BLaER1 treated with 17β-estradiol and CSF1 and Interleukin-3, amounts not matched to agents 10 nM and 100 nM (cell line): ENCODE data around the gene MYO5A.
A peak's percentile ranks its signal among the peaks of the same experiment; 100 is the strongest.

Source experiments
- H3K27ac ChIP-seq, 11 experiments: shearing (Covaris generic); formaldehyde crosslinking; 2 replicates each; pipeline ENCODE4 v1.8.1; 2022
- H3K27me3 ChIP-seq, 11 experiments: shearing (Covaris generic); formaldehyde crosslinking; 2 replicates each; pipeline ENCODE4 v1.8.1; 2022
- H3K36me3 ChIP-seq, 11 experiments: shearing (Covaris generic); formaldehyde crosslinking; 2 replicates each; pipeline ENCODE4 v1.8.1; 2022
- H3K4me1 ChIP-seq, 10 experiments: shearing (Covaris generic); formaldehyde crosslinking; 2 replicates each; pipeline ENCODE4 v1.8.1; 2022
- H3K4me2 ChIP-seq, 11 experiments: shearing (Covaris generic); formaldehyde crosslinking; 2 replicates each; pipeline ENCODE4 v1.8.1; 2022
- H3K4me3 ChIP-seq, 10 experiments: shearing (Covaris generic); formaldehyde crosslinking; 2 replicates each; pipeline ENCODE4 v1.8.1; 2022
- H3K9ac ChIP-seq, 11 experiments: shearing (Covaris generic); formaldehyde crosslinking; 2 replicates each; pipeline ENCODE4 v1.8.1; 2022
- H3K9me3 ChIP-seq, 11 experiments: shearing (Covaris generic); formaldehyde crosslinking; replicated peaks in 1 of 11; 2 replicates each; pipeline ENCODE4 v1.8.1; 2022
- H4K20me1 ChIP-seq, 11 experiments: shearing (Covaris generic); formaldehyde crosslinking; 2 replicates each; pipeline ENCODE4 v1.8.1; 2022
- Cebpa-rat ChIP-seq, 11 experiments: shearing (Covaris generic); IDR thresholded peaks; 2 replicates each; pipeline ENCODE4 v1.8.1; 2022

The MYO5A gene

GRCh38 chr15:52357949-52358348, 170.7 kb downstream of the MYO5A start:
- Histone ChIP-seq H3K4me1 (peaks cover 0 to 20% (median 0%) of the 10 kb centered on the region in 10 experiments; a peak in 6 of 20 replicates), H3K9ac (no peak overlapping the region), H4K20me1 (no peaks in the 10 kb centered on the region), H3K4me3 (no peak overlapping the region), H3K9me3 (no peaks in the 10 kb centered on the region), H3K4me2 (no peak overlapping the region), H3K36me3 (peaks cover 44 to 80% (median 61%) of the 10 kb centered on the region in 11 experiments), H3K27ac (no peak overlapping the region), H3K27me3 (no peaks in the 10 kb centered on the region)
- no peak for TF ChIP-seq Cebpa-rat (IDR thresholded peaks at IDR 0.05)

- peaks cover 0 to 8% (median 0%) of the 10 kb centered on the region in 10 experiments; a peak in 2 of 20 replicates for H3K4me1 ChIP-seq
- no peaks in the 10 kb centered on the region for H4K20me1 ChIP-seq
- H3K27ac ChIP-seq, result no peak overlapping the region
- no peak overlapping the region for H3K4me2 ChIP-seq
- TF ChIP-seq Cebpa-rat (IDR thresholded peaks at IDR 0.05), result no peak
- H3K27me3 ChIP-seq, result no peaks in the 10 kb centered on the region
- no peaks in the 10 kb centered on the region for H3K9me3 ChIP-seq
- H3K9ac ChIP-seq, result no peak overlapping the region
- no peak overlapping the region for H3K4me3 ChIP-seq
- H3K36me3 ChIP-seq, result peaks cover 50 to 75% (median 63%) of the 10 kb centered on the region in 11 experiments
These were observed 176.6 kb downstream of the MYO5A start for GRCh38 chr15:52352086-52352485.

DNA sequence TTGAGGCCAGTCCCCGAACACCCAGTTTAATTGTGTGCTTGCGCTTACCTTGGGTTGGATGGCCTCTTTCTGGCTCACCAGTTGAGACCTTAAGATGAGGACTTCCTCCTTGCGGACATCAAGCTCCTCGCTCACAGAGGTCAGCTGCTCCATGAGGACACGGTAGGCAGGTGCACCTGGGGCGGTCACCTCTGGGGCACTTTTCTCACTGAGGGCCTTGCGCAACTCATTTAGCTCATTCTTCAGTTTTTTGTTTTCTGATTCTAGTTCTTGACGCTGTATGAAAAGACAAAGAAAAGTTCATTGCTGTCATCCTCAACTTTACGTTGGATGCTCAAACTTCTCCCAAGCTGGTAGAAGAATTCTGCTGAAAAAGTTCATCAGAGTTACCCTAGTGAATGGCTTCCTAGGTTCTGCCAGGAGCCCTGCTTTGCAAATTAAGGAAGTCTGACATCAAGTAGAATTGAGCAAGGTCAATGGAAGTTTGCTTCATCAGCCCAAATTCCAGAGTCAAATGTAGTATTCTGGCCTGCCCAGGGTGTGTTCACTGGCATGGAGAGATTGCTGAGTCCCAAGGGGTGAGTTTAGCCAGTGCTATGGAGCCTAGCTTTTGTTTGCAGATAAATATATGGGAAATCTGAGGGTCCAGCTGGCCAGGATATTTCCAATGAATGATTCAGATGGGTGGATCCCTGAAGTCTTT, 177.3 kb downstream of the MYO5A start:
- no peaks in the 10 kb centered on the region for H3K27me3 ChIP-seq
- no peak overlapping the region for H3K27ac ChIP-seq
- H4K20me1 ChIP-seq, result no peaks in the 10 kb centered on the region
- no peak overlapping the region for H3K9ac ChIP-seq
- H3K4me3 ChIP-seq, result no peak overlapping the region
- no peak overlapping the region for H3K4me2 ChIP-seq
- peak in 6 of 11 experiments; percentile 14 to 57 (median 32); a peak in 4 of 22 replicates for TF ChIP-seq Cebpa-rat (IDR thresholded peaks at IDR 0.05)
- H3K9me3 ChIP-seq, result no peaks in the 10 kb centered on the region
- H3K36me3 ChIP-seq, result peaks cover 52 to 80% (median 64%) of the 10 kb centered on the region in 11 experiments
- peaks cover 0 to 8% (median 0%) of the 10 kb centered on the region in 10 experiments; a peak in 2 of 20 replicates for H3K4me1 ChIP-seq

- Histone ChIP-seq H3K9me3 (no peaks in the 10 kb centered on the region), H4K20me1 (no peaks in the 10 kb centered on the region), H3K4me3 (no peak overlapping the region), H3K9ac (no peak overlapping the region), H3K27ac (no peak overlapping the region), H3K4me1 (peaks cover 0 to 8% (median 0%) of the 10 kb centered on the region in 10 experiments; a peak in 2 of 20 replicates), H3K4me2 (no peak overlapping the region), H3K36me3 (peaks cover 61 to 87% (median 73%) of the 10 kb centered on the region in 11 experiments), H3K27me3 (no peaks in the 10 kb centered on the region)
- TF ChIP-seq Cebpa-rat (IDR thresholded peaks at IDR 0.05), result no peak
These were observed 178.3 kb downstream of the MYO5A start for GRCh38 chr15:52350423-52350822.

DNA sequence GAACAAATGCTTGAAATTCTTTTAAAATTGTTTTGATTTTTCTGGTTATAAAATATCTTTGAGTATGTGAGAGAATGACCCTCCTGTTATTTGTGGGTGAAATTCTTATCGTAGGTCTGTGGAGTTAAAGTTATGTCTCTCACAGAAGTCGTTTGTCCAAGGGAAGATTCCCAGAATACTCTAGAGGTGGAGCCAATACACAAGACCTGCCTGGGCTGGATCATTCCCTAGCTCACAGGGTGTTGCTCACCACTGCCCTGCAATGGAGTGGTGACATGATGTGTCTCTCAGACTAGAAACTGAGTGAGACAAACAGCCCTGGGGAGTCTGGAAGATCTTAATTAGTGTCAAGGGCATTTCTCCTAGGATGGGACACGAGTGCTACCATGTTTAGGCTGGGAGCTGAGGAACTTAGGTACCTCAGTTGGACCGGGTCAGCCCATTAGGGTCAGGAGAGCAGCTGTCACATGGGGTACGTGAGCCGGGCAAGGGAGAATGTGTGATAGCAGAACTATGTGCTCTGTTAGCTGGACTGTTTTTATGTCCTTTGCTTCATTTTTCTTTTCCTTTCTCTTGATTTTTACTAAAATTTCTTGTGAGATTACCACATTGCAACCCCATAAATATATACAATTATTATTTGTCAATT, 179.5 kb downstream of the MYO5A start:
- no peak overlapping the region for H3K4me2 ChIP-seq
- H3K27ac ChIP-seq, result no peak overlapping the region
- TF ChIP-seq Cebpa-rat (IDR thresholded peaks at IDR 0.05), result no peak
- peaks cover 0 to 8% (median 0%) of the 10 kb centered on the region in 10 experiments; a peak in 2 of 20 replicates for H3K4me1 ChIP-seq
- H3K27me3 ChIP-seq, result no peaks in the 10 kb centered on the region
- no peak overlapping the region for H3K9ac ChIP-seq
- no peaks in the 10 kb centered on the region for H3K9me3 ChIP-seq
- no peak overlapping the region for H3K4me3 ChIP-seq
- H4K20me1 ChIP-seq, result no peaks in the 10 kb centered on the region
- H3K36me3 ChIP-seq, result peaks cover 72 to 88% (median 78%) of the 10 kb centered on the region in 11 experiments

DNA sequence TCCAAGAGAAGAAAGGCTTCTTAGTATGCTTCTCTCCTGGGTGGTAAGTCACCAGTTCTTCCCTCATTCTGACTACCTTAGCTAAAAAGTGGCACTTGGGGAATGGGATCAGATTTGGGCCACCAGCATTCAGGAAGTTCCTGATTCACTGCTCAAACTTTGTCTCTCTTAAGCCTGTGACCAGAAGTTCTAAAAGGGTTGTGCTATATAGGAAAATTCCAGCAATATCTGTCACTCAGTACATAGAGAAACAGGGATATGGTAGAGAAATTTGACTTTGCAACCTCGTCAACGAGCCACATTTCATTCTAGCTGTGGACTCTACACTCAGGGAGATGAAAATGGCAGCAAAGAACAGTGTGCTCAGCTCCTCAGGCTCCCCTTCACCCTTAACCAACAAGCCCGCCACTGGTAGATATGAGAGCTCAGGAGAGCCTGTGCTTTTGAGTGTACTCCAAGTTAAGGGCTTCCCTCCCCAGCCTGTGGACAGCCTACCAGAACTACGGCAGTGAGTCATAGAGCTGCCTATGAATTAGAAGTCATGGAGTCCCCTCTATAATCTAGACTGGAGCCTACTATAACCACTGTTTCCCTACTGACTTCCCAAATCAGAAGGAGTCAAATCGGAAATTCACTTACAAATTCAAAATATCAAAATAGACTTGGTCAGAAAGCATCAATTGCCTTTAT, 180.5 kb downstream of the MYO5A start:
- Histone ChIP-seq H3K4me3 (no peak overlapping the region), H3K9me3 (no peaks in the 10 kb centered on the region), H3K4me1 (peaks cover 0 to 8% (median 0%) of the 10 kb centered on the region in 10 experiments; a peak in 2 of 20 replicates), H3K27me3 (no peaks in the 10 kb centered on the region), H3K27ac (no peak overlapping the region), H4K20me1 (no peaks in the 10 kb centered on the region; a peak in 1 of 22 replicates), H3K9ac (no peak overlapping the region), H3K4me2 (no peak overlapping the region), H3K36me3 (peaks cover 67 to 86% (median 70%) of the 10 kb centered on the region in 11 experiments)
- TF ChIP-seq Cebpa-rat (IDR thresholded peaks at IDR 0.05), result no peak

DNA sequence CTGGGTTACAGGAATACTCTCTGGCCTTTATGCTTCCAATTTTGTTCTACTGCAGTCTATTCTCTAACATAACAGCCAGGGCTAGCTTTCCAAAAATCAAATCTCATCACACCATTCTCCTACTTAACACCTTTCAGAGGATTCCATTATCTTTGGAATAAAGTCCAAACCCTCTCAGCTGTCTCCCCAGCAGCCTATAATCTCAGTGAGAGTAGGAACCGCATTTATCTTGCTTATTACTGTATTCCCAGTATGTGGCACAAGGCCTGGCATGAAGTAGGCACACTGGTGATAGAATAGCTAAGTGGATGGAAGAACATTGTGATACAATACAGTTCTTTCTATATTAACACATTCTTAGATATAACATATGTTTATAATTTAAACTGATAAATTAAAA, 184.1 kb downstream of the MYO5A start:
- peaks cover 38 to 81% (median 44%) of the 10 kb centered on the region in 11 experiments for H3K36me3 ChIP-seq
- H3K4me3 ChIP-seq, result no peak overlapping the region
- no peak overlapping the region for H3K9ac ChIP-seq
- no peaks in the 10 kb centered on the region; a peak in 1 of 22 replicates for H4K20me1 ChIP-seq
- no peaks in the 10 kb centered on the region for H3K9me3 ChIP-seq
- TF ChIP-seq Cebpa-rat (IDR thresholded peaks at IDR 0.05), result no peak
- no peak overlapping the region for H3K4me2 ChIP-seq
- no peak overlapping the region for H3K27ac ChIP-seq
- 0 out of 20 replicates have a peak, but pooled peaks cover 0 to 3% (median 0%) of the 10 kb centered on the region in 10 experiments for H3K4me1 ChIP-seq
- no peaks in the 10 kb centered on the region for H3K27me3 ChIP-seq

- Histone ChIP-seq H3K9me3 (no peaks in the 10 kb centered on the region), H3K4me1 (0 out of 20 replicates have a peak, but pooled peaks cover 0 to 3% (median 0%) of the 10 kb centered on the region in 10 experiments), H3K9ac (no peak overlapping the region), H3K4me3 (no peak overlapping the region), H3K27ac (no peak overlapping the region), H3K27me3 (no peaks in the 10 kb centered on the region), H3K36me3 (peaks cover 33 to 76% (median 40%) of the 10 kb centered on the region in 11 experiments; a peak in 21 of 22 replicates), H4K20me1 (no peaks in the 10 kb centered on the region; a peak in 1 of 22 replicates), H3K4me2 (no peak overlapping the region)
- no peak for TF ChIP-seq Cebpa-rat (IDR thresholded peaks at IDR 0.05)
These were observed 184.8 kb downstream of the MYO5A start for GRCh38 chr15:52343831-52344230.

DNA sequence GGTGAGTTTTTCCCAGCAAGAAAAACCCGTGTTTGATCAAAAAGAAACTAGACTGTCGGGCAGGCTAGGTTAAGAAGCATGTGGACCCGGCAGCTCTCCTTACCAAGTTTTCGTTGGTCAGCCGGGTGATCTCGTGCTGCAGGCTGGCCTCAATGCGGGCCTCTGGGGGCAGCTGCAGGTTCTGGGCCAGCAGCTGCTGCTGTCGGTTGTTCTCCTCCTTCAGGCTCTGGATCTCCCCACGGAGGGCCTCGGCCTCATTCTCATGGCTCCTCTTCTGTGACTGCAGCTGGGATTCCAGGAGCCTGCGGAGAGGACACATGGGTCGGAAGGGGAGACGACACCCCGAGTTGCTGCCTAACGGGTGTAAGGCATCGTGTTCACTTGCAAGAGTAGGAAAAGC, 188.6 kb downstream of the MYO5A start:
- Histone ChIP-seq H3K27ac (peak overlapping the region in 1 of 11 experiments; percentile 15; a peak in 1 of 22 replicates), H3K27me3 (no peaks in the 10 kb centered on the region), H3K4me3 (no peak overlapping the region), H3K4me1 (0 out of 20 replicates have a peak, but pooled peaks cover 0 to 3% (median 0%) of the 10 kb centered on the region in 10 experiments), H3K9ac (no peak overlapping the region), H3K9me3 (no peaks in the 10 kb centered on the region), H4K20me1 (no peaks in the 10 kb centered on the region; a peak in 1 of 22 replicates), H3K36me3 (peaks cover 15 to 83% (median 23%) of the 10 kb centered on the region in 11 experiments; a peak in 21 of 22 replicates), H3K4me2 (no peak overlapping the region)
- TF ChIP-seq Cebpa-rat (IDR thresholded peaks at IDR 0.05), result no peak
